OCI-LY1 (cell line): ENCODE measurements around the gene UBE2F.

ENCODE experiments used
- CTCF ChIP-seq: fragments of 200-600 bp; sonication (generic), shearing (Covaris generic); IDR thresholded peaks from 2 replicates; pipeline ENCODE4 v1.5.1; 2017; ENCODE audit warnings: mild to moderate bottlenecking, antibody characterized with exemption, low read length, moderate library complexity, mixed read lengths
- EZH2 ChIP-seq: fragments of 200-600 bp; sonication (generic), shearing (Covaris generic); IDR thresholded peaks from 2 replicates; pipeline ENCODE4 v1.8.0; 2017; ENCODE audit warnings: borderline replicate concordance, mixed run types, mild to moderate bottlenecking, antibody characterized with exemption, low read length, moderate library complexity, mixed read lengths

GRCh38 chr2:238084761-238085160 lies 117.9 kb downstream of the UBE2F start:
- TF ChIP-seq CTCF (no peak), EZH2 (no peak)
